Ishikawa (cell line): ENCODE results near the gene AP3S2.

ENCODE experiments used
- CEBPB ChIP-seq: IDR thresholded peaks from 2 replicates; pipeline ENCODE4 v1.6.1; 2012
- CREB1 ChIP-seq: IDR thresholded peaks from 2 replicates; pipeline ENCODE4 v1.6.1; 2012; ENCODE audit warnings: low read depth
- EGR1 ChIP-seq: IDR thresholded peaks from 2 replicates; pipeline ENCODE4 v1.6.1; 2012
- EP300 ChIP-seq: IDR thresholded peaks from 2 replicates; pipeline ENCODE4 v1.6.1; 2012; ENCODE audit warnings: borderline replicate concordance
- FOXM1 ChIP-seq: IDR thresholded peaks from 2 replicates; pipeline ENCODE4 v1.6.1; 2012; ENCODE audit warnings: low read depth, borderline replicate concordance
- MAX ChIP-seq: IDR thresholded peaks from 2 replicates; pipeline ENCODE4 v1.6.1; 2012
- NFIC ChIP-seq: IDR thresholded peaks from 2 replicates; pipeline ENCODE4 v1.6.1; 2012
- RAD21 ChIP-seq: IDR thresholded peaks from 2 replicates; pipeline ENCODE4 v1.6.1; 2012; ENCODE audit warnings: low read depth
- REST ChIP-seq: IDR thresholded peaks from 2 replicates; pipeline ENCODE4 v1.6.1; 2012; ENCODE audit warnings: low read depth, mild to moderate bottlenecking
- TAF1 ChIP-seq: IDR thresholded peaks from 2 replicates; pipeline ENCODE4 v1.6.1; 2012; ENCODE audit warnings: low read depth, mild to moderate bottlenecking
- TCF12 ChIP-seq: IDR thresholded peaks from 2 replicates; pipeline ENCODE4 v1.6.1; 2012; ENCODE audit warnings: low read depth
- TEAD4 ChIP-seq: IDR thresholded peaks from 2 replicates; pipeline ENCODE4 v1.6.1; 2012
- USF1 ChIP-seq: IDR thresholded peaks from 2 replicates; pipeline ENCODE4 v1.6.1; 2012
- YY1 ChIP-seq: IDR thresholded peaks from 2 replicates; pipeline ENCODE4 v1.6.1; 2012; ENCODE audit warnings: low read depth
- ZBTB7A ChIP-seq: IDR thresholded peaks from 2 replicates; pipeline ENCODE4 v1.6.1; 2012; ENCODE audit warnings: low read depth

AP3S2 gene

GRCh38 chr15:89809787-89810148 is 84.0 kb downstream of the AP3S2 start:
- no peak for TF ChIP-seq CREB1
- TF ChIP-seq FOXM1: no peak
- no peak for TF ChIP-seq MAX
- no peak for TF ChIP-seq TCF12
- TF ChIP-seq CEBPB: no peak
- no peak for TF ChIP-seq ZBTB7A
- TF ChIP-seq RAD21: no peak
- TF ChIP-seq NFIC: no peak
- no peak for TF ChIP-seq REST
- TF ChIP-seq EGR1: no peak
- TF ChIP-seq YY1: no peak
- TF ChIP-seq TAF1: no peak
- no peak for TF ChIP-seq EP300
- no peak for TF ChIP-seq USF1
- no peak for TF ChIP-seq TEAD4

- TF ChIP-seq CEBPB (no peak), FOXM1 (no peak), TAF1 (no peak), TCF12 (no peak), RAD21 (no peak), EGR1 (no peak), REST (no peak), ZBTB7A (no peak), EP300 (no peak), NFIC (no peak), USF1 (no peak), TEAD4 (no peak), CREB1 (no peak), YY1 (no peak), MAX (no peak)
Measured at GRCh38 chr15:89809093-89809786, 84.6 kb downstream of the AP3S2 start.

- TF ChIP-seq RAD21 (no peak), NFIC (no peak), YY1 (no peak), FOXM1 (no peak), MAX (no peak), EGR1 (no peak), TAF1 (no peak), CREB1 (no peak), REST (no peak), TCF12 (no peak), ZBTB7A (no peak), USF1 (no peak), CEBPB (no peak), TEAD4 (no peak)
Measured at GRCh38 chr15:89808160-89808870, 85.5 kb downstream of the AP3S2 start.
